Neuronal stem cell (in vitro differentiated cells): ENCODE results near the gene SUPT3H.

ENCODE experiments used
- DNase-seq: peaks from one replicate; pipeline ENCODE4 v3.0.0-alpha.2; 2013; ENCODE audit warnings: low spot score
- H2AFZ ChIP-seq: one replicate; pipeline ENCODE4 v1.6.1; 2013; ENCODE audit warnings: mild to moderate bottlenecking, low read length, inconsistent platforms
- H2AK5ac ChIP-seq: 2 replicates; pipeline ENCODE4 v1.6.1; 2013; ENCODE audit warnings: low read depth, mild to moderate bottlenecking, inconsistent platforms, low read length, moderate library complexity, mixed read lengths
- H2BK120ac ChIP-seq: 2 replicates; pipeline ENCODE4 v1.6.1; 2013; ENCODE audit warnings: low read depth, mild to moderate bottlenecking, inconsistent platforms, low read length, moderate library complexity, mixed read lengths
- H2BK12ac ChIP-seq: one replicate; pipeline ENCODE4 v1.6.1; 2013; ENCODE audit warnings: low read length, inconsistent platforms
- H2BK15ac ChIP-seq: 2 replicates; pipeline ENCODE4 v1.6.1; 2013; ENCODE audit warnings: mild to moderate bottlenecking, low read length, inconsistent platforms, mixed read lengths
- H2BK5ac ChIP-seq: one replicate; pipeline ENCODE4 v1.6.1; 2013; ENCODE audit warnings: inconsistent platforms, mild to moderate bottlenecking, low read length, moderate library complexity
- H3K14ac ChIP-seq: one replicate; pipeline ENCODE4 v1.6.1; 2013; ENCODE audit warnings: low read length, inconsistent platforms
- H3K18ac ChIP-seq: 2 replicates; pipeline ENCODE4 v1.6.1; 2013; ENCODE audit warnings: low read length, inconsistent platforms
- H3K23ac ChIP-seq: 2 replicates; pipeline ENCODE4 v1.6.1; 2013; ENCODE audit warnings: low read depth, mild to moderate bottlenecking, mixed read lengths, low read length, inconsistent platforms; ENCODE audit not compliant: poor library complexity
- H3K27ac ChIP-seq: replicated peaks from 3 replicates; pipeline ENCODE4 v1.5.1; 2013; ENCODE audit warnings: low read length, inconsistent platforms
- H3K27me3 ChIP-seq, 3 experiments: 2 replicates each; pipeline ENCODE4 v1.6.1; 2013; ENCODE audit warnings: low read length in 3 of 3, mild to moderate bottlenecking in 2 of 3, inconsistent platforms in 1 of 3, low read depth in 1 of 3, mixed read lengths in 1 of 3, moderate library complexity in 1 of 3; ENCODE audit not compliant: control insufficient read depth in 3 of 3, insufficient read depth in 3 of 3
- H3K36me3 ChIP-seq, 2 donors: replicated peaks in 1 of 2; 2 replicates each; pipeline ENCODE4 v1.6.1; 2013; ENCODE audit warnings: low read length in 2 of 2; ENCODE audit not compliant: control insufficient read depth in 2 of 2, insufficient read depth in 2 of 2
- H3K4ac ChIP-seq: 2 replicates; pipeline ENCODE4 v1.6.1; 2013; ENCODE audit warnings: inconsistent platforms, mild to moderate bottlenecking, low read length, moderate library complexity
- H3K4me1 ChIP-seq, 2 donors: 1 replicate in 1 of 2; 2 replicates in 1 of 2; pipeline ENCODE4 v1.6.1; 2013; ENCODE audit warnings: low read length in 2 of 2, low read depth in 1 of 2; ENCODE audit not compliant: control insufficient read depth in 2 of 2, insufficient read depth in 1 of 2
- H3K4me2 ChIP-seq: one replicate; pipeline ENCODE4 v1.6.1; 2013; ENCODE audit warnings: mild to moderate bottlenecking, low read length, inconsistent platforms; ENCODE audit not compliant: insufficient read depth, poor library complexity, severe bottlenecking
- H3K4me3 ChIP-seq, 2 donors: 2 replicates each; pipeline ENCODE4 v1.5.1; 2013; ENCODE audit warnings: low read length in 2 of 2, mild to moderate bottlenecking in 2 of 2, inconsistent platforms in 1 of 2, moderate library complexity in 1 of 2
- H3K79me1 ChIP-seq: one replicate; pipeline ENCODE4 v1.6.1; 2013; ENCODE audit warnings: low read depth, mild to moderate bottlenecking, inconsistent platforms, low read length, moderate library complexity
- H3K9ac ChIP-seq: one replicate; pipeline ENCODE4 v1.6.1; 2013; ENCODE audit warnings: mild to moderate bottlenecking, low read depth, low read length, inconsistent platforms; ENCODE audit not compliant: poor library complexity
- H3K9me3 ChIP-seq, 2 donors: replicated peaks in 1 of 2; 2 replicates each; pipeline versions ENCODE3 to v1.6.1; 2013; ENCODE audit warnings: low read length in 2 of 2, mild to moderate bottlenecking in 2 of 2, inconsistent platforms in 1 of 2, low read depth in 1 of 2, mixed read lengths in 1 of 2, moderate library complexity in 1 of 2; ENCODE audit not compliant: control insufficient read depth in 2 of 2, insufficient read depth in 1 of 2
- H4K8ac ChIP-seq: one replicate; pipeline ENCODE4 v1.6.1; 2013; ENCODE audit warnings: low read depth, mild to moderate bottlenecking, inconsistent platforms, low read length, moderate library complexity
- H4K91ac ChIP-seq: one replicate; pipeline ENCODE4 v1.6.1; 2013; ENCODE audit warnings: low read length, low read depth, mild to moderate bottlenecking, inconsistent platforms; ENCODE audit not compliant: poor library complexity
- WGBS, 2 donors: extraction: QIAGEN DNeasy Blood & Tissue Kit; methylation state at CpG; one replicate each; pipeline ENCODE4 v1.1.7; 2013; ENCODE audit warnings: missing lambda C conversion rate in 2 of 2, mixed read lengths in 1 of 2; ENCODE audit not compliant: insufficient read length in 2 of 2, insufficient replicate concordance in 1 of 2; ENCODE audit errors: extremely low coverage in 2 of 2; 5-methylcytosine and 5-hydroxymethylcytosine counted together

Gene SUPT3H

GRCh38 chr6:45378334-45378926, 696 bp upstream of the SUPT3H start:
- Histone ChIP-seq H3K9ac (no peak overlapping the region), H3K23ac (peak overlapping the region; percentile 100), H3K4me3 (peak overlapping the region; percentile 55 to 77), H3K79me1 (no peaks in the 10 kb centered on the region), H2BK15ac (peak overlapping the region; percentile 81), H3K18ac (peak overlapping the region; percentile 85), H3K4me2 (peak overlapping the region; percentile 57), H2AK5ac (no peak overlapping the region), H2BK12ac (no peak overlapping the region), H3K4ac (no peak overlapping the region), H3K14ac (no peak overlapping the region), H4K91ac (no peak overlapping the region), H3K36me3 (peaks cover 0 to 9% of the 10 kb centered on the region in 2 donors), H3K4me1 (peaks cover 2 to 9% of the 10 kb centered on the region in 2 donors), H3K9me3 (no peaks in the 10 kb centered on the region), H2AFZ (peak overlapping the region; percentile 95), H2BK5ac (peak overlapping the region; percentile 82), H2BK120ac (no peak overlapping the region), H4K8ac (no peak overlapping the region), H3K27ac (peak overlapping the region; percentile 85), H3K27me3 (no peaks in the 10 kb centered on the region)
- no peak for DNase-seq
- WGBS, 2 donors: no CpG with 5 or more reads among the region's 21 CpGs

- Histone ChIP-seq H2BK120ac (peak overlapping the region; percentile 55), H2BK15ac (no peak overlapping the region), H3K4me1 (peaks cover 2 to 9% of the 10 kb centered on the region in 2 donors), H2BK5ac (peak overlapping the region; percentile 82), H2AFZ (peak overlapping the region; percentile 95), H2AK5ac (no peak overlapping the region), H4K8ac (no peak overlapping the region), H3K4ac (no peak overlapping the region), H3K9me3 (no peaks in the 10 kb centered on the region), H3K18ac (peak overlapping the region; percentile 98), H3K14ac (peak overlapping the region; percentile 82), H2BK12ac (no peak overlapping the region), H3K27ac (peak overlapping the region; percentile 94), H4K91ac (no peak overlapping the region), H3K4me2 (peak overlapping the region; percentile 51), H3K9ac (peak overlapping the region; percentile 90), H3K79me1 (no peaks in the 10 kb centered on the region), H3K27me3 (no peaks in the 10 kb centered on the region), H3K4me3 (peak overlapping the region; percentile 55 to 89), H3K36me3 (peaks cover 0 to 21% of the 10 kb centered on the region in 2 donors), H3K23ac (peak overlapping the region; percentile 100)
- no CpG with 5 or more reads among the region's 21 CpGs for WGBS, 2 donors
- no peak for DNase-seq
Observed at GRCh38 chr6:45377043-45377553, 636 bp downstream of the SUPT3H start.

- H3K27me3 ChIP-seq: no peaks in the 10 kb centered on the region
Observed at GRCh38 chr6:45376310-45377042, 1.3 kb downstream of the SUPT3H start.

GRCh38 chr6:45375449-45375848, 2.3 kb downstream of the SUPT3H start:
- H3K23ac ChIP-seq: no peak overlapping the region
- no peak overlapping the region for H3K18ac ChIP-seq
- H3K14ac ChIP-seq: no peak overlapping the region
- WGBS, 2 donors: no CpG with 5 or more reads among the region's 3 CpGs
- DNase-seq: no peak
- H3K36me3 ChIP-seq: peaks cover 0 to 30% of the 10 kb centered on the region in 2 donors
- no peak overlapping the region for H4K91ac ChIP-seq
- H3K4me3 ChIP-seq: no peak overlapping the region
- no peak overlapping the region for H2BK12ac ChIP-seq
- no peak overlapping the region for H3K9ac ChIP-seq
- H2AK5ac ChIP-seq: no peak overlapping the region
- H3K4me1 ChIP-seq: peaks cover 2 to 9% of the 10 kb centered on the region in 2 donors
- no peak overlapping the region for H2BK120ac ChIP-seq
- no peaks in the 10 kb centered on the region for H3K27me3 ChIP-seq
- H3K79me1 ChIP-seq: no peaks in the 10 kb centered on the region
- H3K27ac ChIP-seq: no peak overlapping the region
- no peak overlapping the region for H2BK5ac ChIP-seq
- no peak overlapping the region for H4K8ac ChIP-seq
- H2BK15ac ChIP-seq: no peak overlapping the region
- no peak overlapping the region for H3K4me2 ChIP-seq
- no peak overlapping the region for H2AFZ ChIP-seq
- H3K9me3 ChIP-seq: no peaks in the 10 kb centered on the region
- H3K4ac ChIP-seq: no peak overlapping the region

More at GRCh38 chr6:45376310-45377042, 1.3 kb downstream of the SUPT3H start:
- no peak for DNase-seq
- Histone ChIP-seq H4K91ac (no peak overlapping the region), H3K14ac (no peak overlapping the region), H2BK5ac (no peak overlapping the region), H2BK120ac (no peak overlapping the region), H3K4me1 (peaks cover 2 to 9% of the 10 kb centered on the region in 2 donors), H3K27ac (no peak overlapping the region), H3K9ac (no peak overlapping the region), H3K4me3 (peak overlapping the region; percentile 55 to 89), H4K8ac (no peak overlapping the region), H3K79me1 (no peaks in the 10 kb centered on the region), H2AK5ac (no peak overlapping the region), H3K36me3 (peaks cover 0 to 27% of the 10 kb centered on the region in 2 donors), H3K4me2 (peak overlapping the region; percentile 51), H3K9me3 (no peaks in the 10 kb centered on the region), H2BK12ac (no peak overlapping the region), H2AFZ (peak overlapping the region; percentile 95), H3K23ac (no peak overlapping the region), H3K4ac (no peak overlapping the region), H3K18ac (no peak overlapping the region), H2BK15ac (no peak overlapping the region)
- 100% methylated on average over 1 of the region's 11 CpGs; no CpG with 5 or more reads in 1 of the 2 donors for WGBS, 2 donors
